Uterus (tissue), 4 donors: ENCODE results near the gene EPC1. TPM values are rescaled to one million over a fixed set of nuclear protein-coding genes. Genes with fewer than 3 reads are reported as not detected.
A peak's percentile ranks its signal among the peaks of the same experiment; 100 is the strongest.

Experiments used
- DNase-seq, 2 donors: peaks; one replicate each; pipeline ENCODE4 v3.0.0-alpha.2; 2019 to 2020
- H3K27ac ChIP-seq, 2 donors: fragments of 200-600 bp; sonication (generic); 1 replicate in 1 of 2; 2 replicates in 1 of 2; pipeline ENCODE4 v1.5.1; 2016 to 2018
- H3K27me3 ChIP-seq, 2 donors: fragments of 200-600 bp; sonication (generic); one replicate each; pipeline ENCODE4 v1.5.1; 2018 to 2019; ENCODE audit warnings: control low read depth in 1 of 2
- H3K36me3 ChIP-seq, 2 donors: fragments of 200-600 bp; sonication (generic); one replicate each; pipeline ENCODE4 v1.5.1; 2019; ENCODE audit warnings: control low read depth in 1 of 2
- H3K4me1 ChIP-seq, 2 donors: fragments of 200-600 bp; sonication (generic); one replicate each; pipeline ENCODE4 v1.5.1; 2018 to 2019; ENCODE audit warnings: control low read depth in 1 of 2
- H3K4me3 ChIP-seq, 2 donors: fragments of 200-600 bp; sonication (generic); 1 replicate in 1 of 2; 2 replicates in 1 of 2; pipeline ENCODE4 v1.5.1; 2018 to 2019; ENCODE audit warnings: mild to moderate bottlenecking in 1 of 2
- H3K9me3 ChIP-seq, 2 donors: fragments of 200-600 bp; sonication (generic); one replicate each; pipeline ENCODE4 v1.5.1; 2019; ENCODE audit warnings: control low read depth in 1 of 2
- CTCF ChIP-seq, 4 experiments: fragments of 200-600 bp in 2 of 4; fragments of 450-650 bp in 2 of 4; sonication (generic) in 2 of 4; IDR thresholded peaks; one replicate each; pipeline ENCODE4 v1.5.1; 2016 to 2019; ENCODE audit warnings: antibody characterized with exemption in 4 of 4, mild to moderate bottlenecking in 2 of 4, moderate library complexity in 1 of 4
- POLR2A ChIP-seq, 2 donors: fragments of 450-650 bp; IDR thresholded peaks; one replicate each; pipeline ENCODE4 v1.6.1; 2016; ENCODE audit warnings: antibody characterized with exemption in 2 of 2, mild to moderate bottlenecking in 1 of 2, moderate library complexity in 1 of 2
- intact Hi-C: fragments of 100-400 bp; cut with DNase I; formaldehyde crosslinking; loops from one replicate; pipeline ENCODE4 v1.15.1; 2023; ENCODE audit warnings: low total_unique reads
- total RNA-seq, 4 donors: library from RNA; depleted of rRNA in 3 of 4; stranded (reverse); fragments of >200 nt in 3 of 4; gene quantifications; one replicate each; pipeline versions ENCODE4 v1.1.0 to v1.2.4, GENCODE V29; 2014 to 2023
- donor health status: DM: yes; HTN: yes; CAD: no.

Gene EPC1
- total RNA-seq, 4 donors from 2014 or later: 34.7 to 109 (median 48.8) TPM

- no peaks in the 10 kb centered on the region for H3K36me3 ChIP-seq
- H3K4me1 ChIP-seq: no peaks in the 10 kb centered on the region
- intact Hi-C loops: no loop called here
- no peaks in the 10 kb centered on the region for H3K9me3 ChIP-seq
- TF ChIP-seq CTCF (IDR thresholded peaks at IDR 0.05) (no peak), POLR2A (IDR thresholded peaks at IDR 0.05) (no peak)
- no peak overlapping the region for H3K4me3 ChIP-seq
- no peak overlapping the region for H3K27ac ChIP-seq
- H3K27me3 ChIP-seq: no peaks in the 10 kb centered on the region
- DNase-seq: no peak
Measured at GRCh38 chr10:32386623-32387260, 39.8 kb upstream of the EPC1 start.

GRCh38 chr10:32384171-32384570 lies 37.2 kb upstream of the EPC1 start:
- H3K27ac ChIP-seq: no peak overlapping the region
- H3K4me3 ChIP-seq: no peak overlapping the region
- no peaks in the 10 kb centered on the region for H3K36me3 ChIP-seq
- no peak for DNase-seq
- intact Hi-C loops: no loop called here
- TF ChIP-seq POLR2A (IDR thresholded peaks at IDR 0.05) (no peak), CTCF (IDR thresholded peaks at IDR 0.05) (no peak)
- no peaks in the 10 kb centered on the region for H3K9me3 ChIP-seq
- no peaks in the 10 kb centered on the region for H3K27me3 ChIP-seq
- no peaks in the 10 kb centered on the region for H3K4me1 ChIP-seq

- TF ChIP-seq POLR2A (IDR thresholded peaks at IDR 0.05) (no peak), CTCF (IDR thresholded peaks at IDR 0.05) (no peak)
- Histone ChIP-seq H3K4me1 (no peaks in the 10 kb centered on the region), H3K36me3 (no peaks in the 10 kb centered on the region), H3K9me3 (no peaks in the 10 kb centered on the region), H3K27ac (no peak overlapping the region), H3K4me3 (no peak overlapping the region), H3K27me3 (no peaks in the 10 kb centered on the region)
- no peak for DNase-seq
- intact Hi-C loops: no loop called here
Measured at GRCh38 chr10:32381165-32381564, 34.2 kb upstream of the EPC1 start.

- no peaks in the 10 kb centered on the region for H3K9me3 ChIP-seq
- no peaks in the 10 kb centered on the region for H3K27me3 ChIP-seq
- TF ChIP-seq POLR2A (IDR thresholded peaks at IDR 0.05) (no peak), CTCF (IDR thresholded peaks at IDR 0.05) (no peak)
- no peaks in the 10 kb centered on the region for H3K36me3 ChIP-seq
- peak in 1 of 2 donors; percentile 23 for DNase-seq
- intact Hi-C loops: no loop called here
- no peak overlapping the region for H3K4me3 ChIP-seq
- peak overlapping the region; percentile 84 to 90 for H3K27ac ChIP-seq
- H3K4me1 ChIP-seq: no peaks in the 10 kb centered on the region
Measured at GRCh38 chr10:32379950-32380551, 33.1 kb upstream of the EPC1 start.

GRCh38 chr10:32379318-32379949 lies 32.5 kb upstream of the EPC1 start:
- H3K36me3 ChIP-seq: no peaks in the 10 kb centered on the region
- peak overlapping the region; percentile 51 to 68 for H3K4me3 ChIP-seq
- H3K27me3 ChIP-seq: no peaks in the 10 kb centered on the region
- intact Hi-C loops: no loop called here
- TF ChIP-seq CTCF (IDR thresholded peaks at IDR 0.05) (no peak), POLR2A (IDR thresholded peaks at IDR 0.05) (no peak)
- no peak for DNase-seq
- H3K27ac ChIP-seq: peak overlapping the region; percentile 84 to 90
- no peaks in the 10 kb centered on the region for H3K4me1 ChIP-seq
- H3K9me3 ChIP-seq: no peaks in the 10 kb centered on the region
